Measurements from ENCODE around the gene ALOX5AP. TPM values are rescaled to one million over a fixed set of nuclear protein-coding genes. Genes with fewer than 3 reads are reported as not detected.

Gene ALOX5AP
- total RNA-seq, 1 donor = 0.43 TPM

DNA sequence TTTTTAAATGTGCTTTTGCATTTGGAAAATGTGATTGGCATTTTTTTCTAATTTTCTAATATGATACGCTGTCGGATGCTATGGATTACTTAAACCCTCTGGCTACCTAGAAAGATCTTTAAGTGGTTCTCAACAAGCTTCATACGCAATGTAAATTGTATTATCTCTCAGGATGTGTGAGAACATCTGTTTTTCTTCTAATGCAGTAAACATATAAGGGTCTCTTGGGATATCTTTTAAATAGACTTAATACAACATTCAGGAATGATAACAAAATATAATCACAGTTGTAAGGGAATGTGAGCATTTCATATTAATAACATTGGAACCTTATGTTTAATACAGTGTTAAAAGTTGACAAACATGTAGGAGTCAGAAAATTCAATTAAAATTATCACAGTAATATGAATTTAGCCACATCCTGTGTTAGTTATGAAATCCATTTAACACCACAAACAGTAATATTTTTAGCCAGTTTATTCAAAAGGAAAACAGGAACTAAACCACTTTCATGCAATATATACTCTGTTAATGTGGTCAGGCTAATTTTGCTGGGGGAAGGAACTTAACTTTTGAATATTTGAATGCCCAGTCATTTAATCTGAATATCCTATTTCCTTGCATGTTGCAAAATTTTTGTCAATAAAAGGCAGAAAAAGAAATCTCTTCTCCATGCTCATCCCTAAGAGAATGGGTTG is 15.0 kb upstream of the ALOX5AP start:
- no peak overlapping the region for H3K4me3 ChIP-seq (ENCODE audit: low read depth, low read length)
- peak; percentile 72 for DNase-seq (ENCODE audit: low read depth)
- TF ChIP-seq, protein P1, sequence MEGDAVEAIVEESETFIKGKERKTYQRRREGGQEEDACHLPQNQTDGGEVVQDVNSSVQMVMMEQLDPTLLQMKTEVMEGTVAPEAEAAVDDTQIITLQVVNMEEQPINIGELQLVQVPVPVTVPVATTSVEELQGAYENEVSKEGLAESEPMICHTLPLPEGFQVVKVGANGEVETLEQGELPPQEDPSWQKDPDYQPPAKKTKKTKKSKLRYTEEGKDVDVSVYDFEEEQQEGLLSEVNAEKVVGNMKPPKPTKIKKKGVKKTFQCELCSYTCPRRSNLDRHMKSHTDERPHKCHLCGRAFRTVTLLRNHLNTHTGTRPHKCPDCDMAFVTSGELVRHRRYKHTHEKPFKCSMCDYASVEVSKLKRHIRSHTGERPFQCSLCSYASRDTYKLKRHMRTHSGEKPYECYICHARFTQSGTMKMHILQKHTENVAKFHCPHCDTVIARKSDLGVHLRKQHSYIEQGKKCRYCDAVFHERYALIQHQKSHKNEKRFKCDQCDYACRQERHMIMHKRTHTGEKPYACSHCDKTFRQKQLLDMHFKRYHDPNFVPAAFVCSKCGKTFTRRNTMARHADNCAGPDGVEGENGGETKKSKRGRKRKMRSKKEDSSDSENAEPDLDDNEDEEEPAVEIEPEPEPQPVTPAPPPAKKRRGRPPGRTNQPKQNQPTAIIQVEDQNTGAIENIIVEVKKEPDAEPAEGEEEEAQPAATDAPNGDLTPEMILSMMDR (IDR thresholded peaks at IDR 0.05; ENCODE audit: insufficient read depth, low read depth, low read length) = no peak

DNA sequence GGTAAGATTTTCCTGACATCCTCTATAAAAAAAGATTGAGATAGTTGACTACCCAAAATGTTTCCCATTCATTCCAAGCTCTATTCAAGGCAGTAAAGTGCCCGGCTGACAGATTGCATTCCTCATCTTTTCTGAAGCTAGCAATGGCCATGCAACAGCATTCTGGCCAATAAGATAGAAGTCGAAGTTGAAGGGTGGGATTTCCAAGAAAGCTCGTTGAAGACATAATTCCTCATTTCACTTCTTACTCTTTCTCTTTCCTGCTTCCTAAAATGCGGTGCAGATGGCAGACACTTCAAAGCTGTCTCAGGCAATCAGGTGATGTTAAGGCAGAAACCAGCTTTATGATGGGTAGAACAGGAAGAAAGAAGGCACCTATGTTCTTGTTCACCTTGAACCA is 13.4 kb upstream of the ALOX5AP start:
- TF ChIP-seq, protein P1 (IDR thresholded peaks at IDR 0.05; ENCODE audit: insufficient read depth, low read depth, low read length) = no peak
- H3K4me3 ChIP-seq (ENCODE audit: low read depth, low read length) = no peak overlapping the region
- DNase-seq (ENCODE audit: low read depth) = no peak

DNA sequence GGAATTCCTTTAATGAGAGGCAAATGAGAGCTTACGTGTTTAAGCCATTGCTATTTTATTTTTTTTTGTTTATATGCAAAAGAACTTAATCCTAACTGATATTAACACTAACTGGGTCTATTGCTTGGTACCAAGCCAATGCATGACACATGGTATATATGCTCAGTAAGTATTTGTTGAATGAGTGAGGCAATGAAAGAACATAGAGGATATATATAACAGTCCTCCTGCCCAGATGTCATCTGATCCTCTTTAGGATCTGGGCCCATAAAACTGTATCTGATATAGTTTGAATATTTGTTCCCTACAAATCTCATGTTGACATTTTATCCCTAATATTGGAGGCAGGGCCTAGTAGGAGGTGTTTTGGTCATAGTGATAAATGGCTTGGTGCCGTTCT is 13.0 kb upstream of the ALOX5AP start:
- DNase-seq (ENCODE audit: low read depth) = peak; percentile 17
- no peak overlapping the region for H3K4me3 ChIP-seq (ENCODE audit: low read depth, low read length)
- TF ChIP-seq, protein P1 (IDR thresholded peaks at IDR 0.05; ENCODE audit: insufficient read depth, low read depth, low read length) = no peak

DNA sequence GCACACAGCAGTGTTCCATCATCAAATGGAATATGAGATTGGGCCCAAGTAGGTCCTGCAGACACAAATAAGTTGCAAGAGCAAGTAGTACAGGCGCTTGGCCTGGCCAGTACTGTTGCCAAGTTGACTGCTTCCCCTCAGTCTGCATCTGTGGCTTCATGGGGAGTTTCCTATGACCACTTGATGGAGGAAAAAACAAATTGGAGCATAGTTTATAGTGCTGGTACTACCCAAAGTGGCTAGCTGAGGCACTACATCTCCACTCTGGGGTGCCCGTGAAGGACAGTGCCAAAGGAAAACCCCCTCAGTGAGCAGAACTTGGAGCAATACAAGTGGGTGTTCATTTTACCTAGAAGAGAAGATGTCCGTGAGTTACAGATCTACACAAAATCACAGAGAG is 10.6 kb upstream of the ALOX5AP start:
- DNase-seq (ENCODE audit: low read depth) = no peak
- TF ChIP-seq, protein P1 (IDR thresholded peaks at IDR 0.05; ENCODE audit: insufficient read depth, low read depth, low read length) = no peak
- H3K4me3 ChIP-seq (ENCODE audit: low read depth, low read length) = no peak overlapping the region

DNA sequence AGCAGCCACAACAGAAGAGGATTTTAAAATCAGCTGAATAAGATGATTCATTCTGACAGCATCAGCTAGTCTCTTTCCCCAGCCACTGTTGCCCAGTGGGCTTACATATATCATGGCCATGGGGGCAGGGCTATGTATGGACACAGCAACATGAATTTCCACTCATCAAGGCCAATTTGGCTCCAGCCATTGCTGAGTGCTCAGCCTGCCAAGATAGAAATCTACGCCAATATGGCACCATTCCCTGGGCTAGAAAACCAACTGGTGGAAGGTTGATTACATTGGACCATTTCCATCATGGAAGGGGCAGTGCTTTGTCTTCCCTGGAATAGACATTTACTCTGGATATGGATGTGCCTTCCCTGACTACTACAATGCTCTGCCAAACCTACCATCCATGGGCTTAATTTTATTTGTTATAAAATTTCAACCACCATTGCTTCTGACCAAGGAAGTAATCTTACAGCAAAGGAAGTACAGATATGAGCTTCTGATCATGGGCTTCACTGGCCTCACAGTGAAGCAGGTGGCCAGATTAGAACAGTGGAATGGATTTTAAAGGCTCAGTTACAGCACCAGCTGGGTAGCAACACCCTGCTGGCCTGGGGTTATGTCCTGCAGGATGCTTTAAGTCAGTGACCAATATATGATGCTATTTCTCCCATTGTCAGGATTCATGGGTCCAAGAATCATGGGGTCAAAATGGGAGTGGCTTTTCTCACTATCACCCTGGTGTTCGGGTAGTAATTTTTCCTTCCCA is 9.8 kb upstream of the ALOX5AP start:
- TF ChIP-seq, protein P1 (IDR thresholded peaks at IDR 0.05; ENCODE audit: insufficient read depth, low read depth, low read length) = no peak
- no peak overlapping the region for H3K4me3 ChIP-seq (ENCODE audit: low read depth, low read length)
- no peak for DNase-seq (ENCODE audit: low read depth)

DNA sequence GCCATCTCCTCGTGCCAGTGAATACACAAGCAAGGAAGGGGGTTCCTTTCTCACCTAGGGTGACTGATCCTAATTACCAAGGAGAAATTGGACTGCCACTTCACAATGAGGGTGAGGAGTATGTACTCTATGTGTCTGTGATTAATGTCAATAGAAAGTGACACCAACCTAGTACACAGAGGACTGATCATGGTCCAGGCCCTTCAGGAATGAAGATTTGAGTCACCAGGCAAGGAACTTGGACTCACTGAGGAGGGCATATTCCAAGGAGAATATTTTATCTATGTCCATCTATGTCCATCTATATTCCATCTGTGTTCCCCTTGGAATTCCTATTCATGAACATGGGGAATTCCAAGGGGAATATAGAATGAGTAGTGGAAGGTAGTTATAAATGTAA is 9.2 kb upstream of the ALOX5AP start:
- TF ChIP-seq, protein P1 (IDR thresholded peaks at IDR 0.05; ENCODE audit: insufficient read depth, low read depth, low read length) = no peak
- no peak overlapping the region for H3K4me3 ChIP-seq (ENCODE audit: low read depth, low read length)
- no peak for DNase-seq (ENCODE audit: low read depth)
